HEK293T (cell line): ENCODE measurements around the gene KBTBD13.
A peak's percentile ranks its signal among the peaks of the same experiment; 100 is the strongest.

Experiments used
- CTCF ChIA-PET: fragments of 350-600 bp; formaldehyde crosslinking; extraction: SDS; loops from one replicate; lab custom pipeline; 2021; ENCODE audit warnings: antibody characterized with exemption, inconsistent platforms; lab: Yijun Ruan, JAX
- POLR2A ChIA-PET: fragments of 350-600 bp; formaldehyde crosslinking; extraction: SDS; loops from one replicate; lab custom pipeline; 2020; ENCODE audit warnings: antibody characterized with exemption, inconsistent platforms; lab: Yijun Ruan, JAX
- DNase-seq: peaks from one replicate; pipeline ENCODE4 v3.0.0; 2012; ENCODE audit warnings: mixed read lengths; ENCODE audit errors: extremely low spot score
- ARNT ChIP-seq: fragments of 450-650 bp; IDR thresholded peaks from 2 replicates; pipeline ENCODE4 v1.6.1; 2017; ENCODE audit warnings: mild to moderate bottlenecking
- BHLHE40 ChIP-seq: fragments of 450-650 bp; IDR thresholded peaks from 2 replicates; pipeline ENCODE4 v1.6.1; 2016; ENCODE audit warnings: mild to moderate bottlenecking, moderate library complexity, borderline replicate concordance
- CTBP1 ChIP-seq: fragments of 450-650 bp; IDR thresholded peaks from 2 replicates; pipeline ENCODE4 v1.6.1; 2016; ENCODE audit warnings: borderline replicate concordance
- ELF4 ChIP-seq: fragments of 450-650 bp; IDR thresholded peaks from 2 replicates; pipeline ENCODE4 v1.6.1; 2017; ENCODE audit warnings: antibody characterized with exemption
- FOXA1 ChIP-seq: fragments of 450-650 bp; IDR thresholded peaks from 2 replicates; pipeline ENCODE4 v1.6.1; 2016; ENCODE audit warnings: mild to moderate bottlenecking
- FOXK2 ChIP-seq: fragments of 450-650 bp; IDR thresholded peaks from 2 replicates; pipeline ENCODE4 v1.6.1; 2016; ENCODE audit warnings: mild to moderate bottlenecking
- FOXM1 ChIP-seq: fragments of 450-650 bp; IDR thresholded peaks from 2 replicates; pipeline ENCODE4 v1.6.1; 2017; ENCODE audit warnings: mild to moderate bottlenecking, borderline replicate concordance
- HDGF ChIP-seq: fragments of 450-650 bp; IDR thresholded peaks from 2 replicates; pipeline ENCODE4 v1.6.1; 2017; ENCODE audit warnings: antibody characterized with exemption, borderline replicate concordance
- L3MBTL2 ChIP-seq: fragments of 450-650 bp; conservative IDR thresholded peaks from 2 replicates; pipeline ENCODE4 v1.6.1; 2016; ENCODE audit warnings: mild to moderate bottlenecking
- LEF1 ChIP-seq: fragments of 450-650 bp; IDR thresholded peaks from 2 replicates; pipeline ENCODE4 v1.6.1; 2017; ENCODE audit warnings: mild to moderate bottlenecking, borderline replicate concordance
- NFRKB ChIP-seq: fragments of 450-650 bp; IDR thresholded peaks from 2 replicates; pipeline ENCODE4 v1.6.1; 2016; ENCODE audit warnings: mild to moderate bottlenecking, moderate library complexity
- SP1 ChIP-seq: fragments of 450-650 bp; IDR thresholded peaks from 2 replicates; pipeline ENCODE4 v1.6.1; 2017
- SUZ12 ChIP-seq: fragments of 450-650 bp; IDR thresholded peaks from 2 replicates; pipeline ENCODE4 v1.6.1; 2016; ENCODE audit warnings: mild to moderate bottlenecking
- TARDBP ChIP-seq: fragments of 450-650 bp; IDR thresholded peaks from 2 replicates; pipeline ENCODE4 v1.6.1; 2016
- ZNF384 ChIP-seq: fragments of 450-650 bp; IDR thresholded peaks from 2 replicates; pipeline ENCODE4 v1.6.1; 2016
- TF ChIP-seq, protein P1 (sequence below): fragments of 450-650 bp; IDR thresholded peaks from 2 replicates; pipeline ENCODE4 v1.6.1; 2016

KBTBD13 gene

DNA sequence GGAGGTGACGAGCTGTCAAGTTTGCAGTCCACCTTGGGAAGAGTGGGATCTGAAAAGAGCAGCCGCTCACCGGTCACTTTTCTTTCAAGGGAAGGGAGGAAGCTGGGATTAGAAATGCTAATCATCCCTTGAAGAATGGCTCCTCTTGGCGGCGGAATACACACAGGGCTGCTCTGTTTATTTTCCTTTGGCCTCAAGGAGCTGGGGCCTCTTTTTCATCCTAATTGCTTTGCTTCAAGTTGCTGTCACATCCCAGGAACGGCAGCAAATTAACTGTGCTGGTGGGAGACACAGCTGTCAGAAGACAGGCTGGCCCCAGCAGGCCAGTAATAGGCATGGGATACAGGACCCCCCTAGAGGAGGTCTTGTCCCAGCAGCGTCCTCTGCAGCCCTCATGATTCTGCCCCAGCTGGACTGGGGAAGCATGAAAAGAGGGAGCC is 6.7 kb downstream of the KBTBD13 start:
- TF ChIP-seq FOXA1 (no peak), SP1 (no peak), ZNF384 (no peak), HDGF (no peak), LEF1 (no peak)
- peak; percentile 25 for DNase-seq
- ChIA-PET POLR2A (interaction anchor here (1.1 kb wide), 1 partner anchor 30 kb away, joined by 4 read pairs; no protein-coding TSS in a partner anchor), CTCF (interaction anchor here (0.5 to 2.2 kb wide), 5 partner anchors 22 to 52 kb away, joined by 3 to 15 read pairs (median 4); no protein-coding TSS in a partner anchor)

DNA sequence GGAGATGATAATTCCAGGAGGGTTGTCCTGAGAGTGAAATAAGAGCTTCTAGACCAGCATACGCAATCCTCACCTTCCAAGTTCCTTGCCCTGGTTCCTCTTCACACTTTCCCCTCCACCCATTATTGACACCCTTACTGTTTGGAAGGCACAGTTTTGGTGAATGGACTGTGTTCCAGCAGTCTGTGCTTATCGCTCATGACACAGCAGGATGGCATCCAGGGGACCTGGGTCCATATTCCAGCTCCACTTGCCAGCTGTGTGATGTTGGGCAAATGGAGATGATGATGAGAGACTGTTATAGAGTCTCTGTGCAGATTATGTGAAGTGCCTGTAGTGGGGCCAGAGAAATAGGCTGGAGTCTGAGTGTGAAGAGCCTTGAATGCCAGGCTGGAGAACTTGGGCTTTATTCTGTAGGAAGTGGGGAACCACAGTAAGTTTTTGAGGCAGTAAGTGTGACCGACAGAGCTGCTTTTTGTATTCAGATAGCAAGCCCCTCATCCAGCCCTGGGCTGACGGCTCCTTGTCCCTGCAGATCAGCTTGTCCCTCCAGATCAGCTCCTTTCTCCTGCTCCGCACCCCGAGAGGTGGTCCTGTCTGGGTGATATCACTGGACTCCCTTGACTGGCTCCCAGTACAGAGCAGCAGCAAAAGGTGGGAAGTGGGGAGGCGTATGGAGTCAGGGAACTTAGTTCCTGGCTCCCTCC is 8.1 kb downstream of the KBTBD13 start:
- POLR2A ChIA-PET, result no interaction called here
- no peak for DNase-seq
- CTCF ChIA-PET, result interaction anchor here (1.3 to 1.4 kb wide), 2 partner anchors 42 to 186 kb away, joined by 4 read pairs; no protein-coding TSS in a partner anchor
- TF ChIP-seq L3MBTL2 (no peak), SP1 (no peak), LEF1 (no peak), FOXK2 (no peak), NFRKB (no peak), FOXM1 (no peak), TARDBP (no peak)
- TF ChIP-seq, protein P1, sequence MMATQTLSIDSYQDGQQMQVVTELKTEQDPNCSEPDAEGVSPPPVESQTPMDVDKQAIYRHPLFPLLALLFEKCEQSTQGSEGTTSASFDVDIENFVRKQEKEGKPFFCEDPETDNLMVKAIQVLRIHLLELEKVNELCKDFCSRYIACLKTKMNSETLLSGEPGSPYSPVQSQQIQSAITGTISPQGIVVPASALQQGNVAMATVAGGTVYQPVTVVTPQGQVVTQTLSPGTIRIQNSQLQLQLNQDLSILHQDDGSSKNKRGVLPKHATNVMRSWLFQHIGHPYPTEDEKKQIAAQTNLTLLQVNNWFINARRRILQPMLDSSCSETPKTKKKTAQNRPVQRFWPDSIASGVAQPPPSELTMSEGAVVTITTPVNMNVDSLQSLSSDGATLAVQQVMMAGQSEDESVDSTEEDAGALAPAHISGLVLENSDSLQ, result no peak

DNA sequence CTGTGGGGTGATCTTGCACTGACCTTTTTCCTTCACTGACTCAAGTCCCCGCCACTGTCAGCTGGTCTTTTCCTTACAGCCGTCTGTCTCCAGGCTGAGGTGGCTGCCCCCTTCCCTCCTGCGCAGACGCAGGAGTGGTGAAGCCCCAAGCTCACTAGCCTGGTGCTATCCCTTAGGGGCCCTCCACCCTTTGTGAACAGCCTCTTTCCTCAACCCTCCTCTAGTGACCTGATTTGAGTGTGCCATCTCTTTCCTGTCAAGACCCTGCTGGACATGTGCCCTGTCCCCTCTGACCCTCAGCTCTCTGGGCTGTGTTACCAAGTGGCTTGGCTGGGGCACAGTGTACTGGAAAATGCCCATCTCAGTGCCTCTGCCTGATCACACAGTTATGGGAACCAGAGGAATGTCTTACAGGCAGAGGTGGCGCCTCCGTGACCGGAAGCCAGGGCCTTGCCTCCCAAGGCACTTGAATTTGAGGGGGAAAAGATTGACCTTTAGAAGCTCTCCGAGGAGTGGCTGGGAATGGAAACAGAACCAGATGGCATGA is 8.7 kb downstream of the KBTBD13 start:
- no peak for TF ChIP-seq SP1
- TF ChIP-seq SUZ12, result no peak
- TF ChIP-seq, protein P1, result no peak
- no peak for TF ChIP-seq TARDBP
- TF ChIP-seq FOXA1, result no peak
- no peak for TF ChIP-seq ZNF384
- TF ChIP-seq HDGF, result no peak
- no peak for TF ChIP-seq ELF4
- no peak for TF ChIP-seq FOXK2
- no peak for TF ChIP-seq CTBP1
- no peak for TF ChIP-seq LEF1
- no peak for TF ChIP-seq FOXM1
- TF ChIP-seq NFRKB, result no peak
- no peak for TF ChIP-seq L3MBTL2
- TF ChIP-seq BHLHE40, result no peak
- ChIA-PET CTCF (interaction anchor here (1.3 to 1.4 kb wide), 2 partner anchors 42 to 185 kb away, joined by 4 read pairs; no protein-coding TSS in a partner anchor), POLR2A (no interaction called here)
- no peak for DNase-seq

DNA sequence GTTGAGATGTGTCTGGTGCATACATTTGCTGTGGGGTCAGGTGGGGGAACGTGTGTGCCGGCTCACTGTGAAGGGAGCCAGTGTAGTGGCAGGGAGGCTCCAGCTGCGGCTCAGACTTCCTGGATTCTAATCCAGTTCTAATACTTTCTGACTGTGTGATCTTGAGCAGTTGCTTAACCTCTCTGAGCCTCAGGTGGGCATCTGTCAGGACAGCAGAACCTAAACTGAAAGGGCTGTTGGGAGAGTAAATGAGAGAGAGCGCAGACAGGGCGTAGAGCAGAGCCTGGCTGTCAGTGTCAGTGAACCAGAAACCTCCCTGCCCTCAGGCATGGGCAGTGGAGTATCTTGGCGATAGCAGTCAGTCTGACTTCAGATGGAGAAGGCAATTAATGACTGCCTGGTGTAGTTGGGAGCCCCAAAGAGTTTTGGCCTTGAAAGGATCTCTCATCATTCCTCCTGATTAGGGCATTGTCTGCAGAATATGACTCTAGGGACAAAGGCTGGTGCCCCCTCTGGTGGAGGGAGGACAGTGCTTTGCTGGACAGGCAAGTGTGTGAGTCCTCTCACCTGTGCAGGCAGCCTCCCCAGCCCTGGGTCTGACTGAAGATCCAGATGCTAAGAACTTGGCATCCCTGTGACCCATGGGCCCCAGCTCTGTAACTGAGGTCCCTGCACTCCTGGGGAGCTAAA is 9.6 kb downstream of the KBTBD13 start:
- CTCF ChIA-PET, result interaction anchor here (0.6 to 1.8 kb wide), 5 partner anchors 31 to 358 kb away, joined by 3 to 12 read pairs (median 4); no protein-coding TSS in a partner anchor
- TF ChIP-seq TARDBP, result no peak
- no peak for TF ChIP-seq FOXA1
- TF ChIP-seq BHLHE40, result no peak
- TF ChIP-seq HDGF, result no peak
- no peak for TF ChIP-seq SUZ12
- no peak for TF ChIP-seq ZNF384
- TF ChIP-seq SP1, result no peak
- no peak for TF ChIP-seq CTBP1
- no peak for TF ChIP-seq L3MBTL2
- no peak for TF ChIP-seq NFRKB
- no peak for TF ChIP-seq ARNT
- no peak for TF ChIP-seq FOXM1
- TF ChIP-seq, protein P1, result no peak
- TF ChIP-seq ELF4, result no peak
- no peak for TF ChIP-seq FOXK2
- TF ChIP-seq LEF1, result no peak
- POLR2A ChIA-PET, result no interaction called here
- DNase-seq, result peak; percentile 26

DNA sequence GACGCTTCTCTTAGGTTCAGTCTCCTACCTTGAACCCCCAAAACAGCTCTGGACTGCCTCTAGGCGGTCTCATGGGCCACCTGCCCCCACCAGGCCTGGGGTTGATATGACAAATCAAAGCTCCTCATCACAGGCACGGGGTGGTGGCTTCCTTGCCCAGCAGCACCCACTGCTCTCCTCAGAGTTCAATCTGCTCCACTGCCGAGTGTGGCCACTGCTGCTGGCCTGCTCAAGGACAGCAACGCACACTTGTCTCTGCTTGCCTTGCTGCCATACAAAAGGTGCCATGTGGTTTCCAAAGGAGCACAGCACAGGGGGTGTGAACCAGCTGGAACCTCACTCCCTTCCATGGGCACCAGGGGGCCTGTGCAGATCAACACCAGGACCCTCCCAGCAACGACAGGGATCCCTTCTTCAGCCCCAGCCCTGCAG is 10.2 kb downstream of the KBTBD13 start:
- TF ChIP-seq FOXA1 (no peak), CTBP1 (no peak), SUZ12 (no peak), HDGF (no peak), ZNF384 (no peak), NFRKB (no peak), ELF4 (no peak), BHLHE40 (no peak), SP1 (no peak), L3MBTL2 (no peak), ARNT (no peak), FOXK2 (no peak), FOXM1 (no peak), LEF1 (no peak), TARDBP (no peak)
- TF ChIP-seq, protein P1, result no peak
- CTCF ChIA-PET, result interaction anchor here (0.6 to 1.8 kb wide), 3 partner anchors 31 to 359 kb away, joined by 3 to 12 read pairs (median 4); no protein-coding TSS in a partner anchor
- DNase-seq, result no peak
- POLR2A ChIA-PET, result no interaction called here
